Measurements from ENCODE around the gene TTLL13. TPM values are rescaled to one million over a fixed set of nuclear protein-coding genes. Genes with fewer than 3 reads are reported as not detected.

TTLL13 gene
- polyA plus RNA-seq, 1 of the 3 experiments (the other 2 are of a cell fraction) = 0.03 TPM

GRCh38 chr15:90208356-90208755 lies 41.0 kb upstream of the TTLL13 start:
- H3K4me3 ChIP-seq (ENCODE audit: low read depth in 2 of 2, low read length in 1 of 2) = no peak overlapping the region
- H4K20me1 ChIP-seq (ENCODE audit: insufficient read depth) = 0 out of 2 replicates have a peak, but pooled peaks cover 4% of the 10 kb centered on the region
- no peak overlapping the region for H3K9ac ChIP-seq
- peaks cover 9 to 62% of the 10 kb centered on the region in 2 experiments; a peak in 3 of 4 replicates for H3K4me1 ChIP-seq (ENCODE audit: control insufficient read depth in 1 of 2, insufficient read depth in 2 of 2, low read depth in 1 of 2, low read length in 1 of 2)
- H3F3A ChIP-seq (replicated peaks; ENCODE audit: insufficient read depth) = no peaks in the 10 kb centered on the region
- peaks cover 50% of the 10 kb centered on the region; the same call in 1 of the 2 replicates for H3K79me2 ChIP-seq (ENCODE audit: insufficient read depth)
- H3K4me2 ChIP-seq = no peak overlapping the region
- no peaks in the 10 kb centered on the region for H3K27me3 ChIP-seq (ENCODE audit: insufficient read depth)
- POLR2A ChIA-PET = no interaction called here
- CTCF ChIA-PET = interaction anchor here (0.8 to 9.0 kb wide), 3 partner anchors 8 to 13 kb away, joined by 3 to 74 read pairs (median 3); no protein-coding TSS in a partner anchor
- no peak for DNase-seq
- TF ChIP-seq NFIC (IDR thresholded peaks at IDR 0.05; ENCODE audit: borderline replicate concordance) (no peak), MEF2A (IDR thresholded peaks at IDR 0.05; ENCODE audit: borderline replicate concordance, low read depth) (no peak), MXI1 (IDR thresholded peaks at IDR 0.05; ENCODE audit: low read depth, low read length) (no peak), EP300 (IDR thresholded peaks at IDR 0.05; ENCODE audit: borderline replicate concordance in 1 of 2, low read depth in 1 of 2, low read length in 1 of 2) (no peak), YY1 (IDR thresholded peaks at IDR 0.05; ENCODE audit: low read depth) (no peak), SMC3 (IDR thresholded peaks at IDR 0.05; ENCODE audit: low read depth, low read length) (no peak), FOSL2 (IDR thresholded peaks at IDR 0.05; ENCODE audit: borderline replicate concordance, low read depth) (no peak), RXRA (IDR thresholded peaks at IDR 0.05; ENCODE audit: borderline replicate concordance, low read depth) (no peak), GABPA (IDR thresholded peaks at IDR 0.05; ENCODE audit: low read depth) (no peak), USF1 (IDR thresholded peaks at IDR 0.05; ENCODE audit: borderline replicate concordance, low read depth) (no peak), PBX3 (IDR thresholded peaks at IDR 0.05) (no peak), EZH2phosphoT487 (IDR thresholded peaks at IDR 0.05; ENCODE audit: borderline replicate concordance, low read depth) (no peak), SIN3A (IDR thresholded peaks at IDR 0.05; ENCODE audit: borderline replicate concordance, low read depth, low read length) (no peak), MAX (IDR thresholded peaks at IDR 0.05; ENCODE audit: low read depth) (no peak)
- no peak overlapping the region for H3K27ac ChIP-seq (ENCODE audit: low read depth in 2 of 2, low read length in 1 of 2)
- no peaks in the 10 kb centered on the region for H3K9me3 ChIP-seq
- H3K36me3 ChIP-seq (replicated peaks in 1 of 2; ENCODE audit: control insufficient read depth in 1 of 2, insufficient read depth in 2 of 2, low read length in 1 of 2) = peaks cover 3 to 11% of the 10 kb centered on the region in 2 experiments
- no peak overlapping the region for H2AFZ ChIP-seq (ENCODE audit: low read depth)
- 93% methylated on average over 6 of the region's 6 CpGs for WGBS (ENCODE audit: low lambda C conversion rate)
- no peaks in the 10 kb centered on the region for H3K9me2 ChIP-seq

GRCh38 chr15:90209591-90209990 lies 39.8 kb upstream of the TTLL13 start:
- peaks cover 9 to 54% of the 10 kb centered on the region in 2 experiments; a peak in 3 of 4 replicates for H3K4me1 ChIP-seq (ENCODE audit: control insufficient read depth in 1 of 2, insufficient read depth in 2 of 2, low read depth in 1 of 2, low read length in 1 of 2)
- H3K79me2 ChIP-seq (ENCODE audit: insufficient read depth) = peaks cover 43% of the 10 kb centered on the region; the same call in 1 of the 2 replicates
- no peak overlapping the region for H3K4me2 ChIP-seq
- no peaks in the 10 kb centered on the region for H4K20me1 ChIP-seq (ENCODE audit: insufficient read depth)
- H3F3A ChIP-seq (replicated peaks; ENCODE audit: insufficient read depth) = no peaks in the 10 kb centered on the region
- no peak overlapping the region for H2AFZ ChIP-seq (ENCODE audit: low read depth)
- 84% methylated on average over 9 of the region's 9 CpGs for WGBS (ENCODE audit: low lambda C conversion rate)
- peaks cover 4 to 11% of the 10 kb centered on the region in 2 experiments for H3K36me3 ChIP-seq (replicated peaks in 1 of 2; ENCODE audit: control insufficient read depth in 1 of 2, insufficient read depth in 2 of 2, low read length in 1 of 2)
- TF ChIP-seq NFIC (IDR thresholded peaks at IDR 0.05; ENCODE audit: borderline replicate concordance) (no peak), PBX3 (IDR thresholded peaks at IDR 0.05) (no peak), RXRA (IDR thresholded peaks at IDR 0.05; ENCODE audit: borderline replicate concordance, low read depth) (no peak), MEF2A (IDR thresholded peaks at IDR 0.05; ENCODE audit: borderline replicate concordance, low read depth) (no peak), RFX5 (IDR thresholded peaks at IDR 0.05; ENCODE audit: low read length) (no peak), POLR2AphosphoS5 (IDR thresholded peaks at IDR 0.05; ENCODE audit: low read depth, low read length) (no peak), CHD2 (IDR thresholded peaks at IDR 0.05; ENCODE audit: low read length, partially characterized antibody) (no peak), IRF3 (IDR thresholded peaks at IDR 0.05; ENCODE audit: low read depth, low read length) (no peak), SMC3 (IDR thresholded peaks at IDR 0.05; ENCODE audit: low read depth, low read length) (no peak)
- CTCF ChIA-PET = interaction anchor here (0.8 kb wide), 1 partner anchor 9 kb away, joined by 5 read pairs; no protein-coding TSS in a partner anchor
- no peaks in the 10 kb centered on the region for H3K9me3 ChIP-seq
- H3K9me2 ChIP-seq = no peaks in the 10 kb centered on the region
- POLR2A ChIA-PET = no interaction called here
- H3K9ac ChIP-seq = no peak overlapping the region
- H3K27ac ChIP-seq (ENCODE audit: low read depth in 2 of 2, low read length in 1 of 2) = no peak overlapping the region; a peak in 1 of 4 replicates
- no peak for DNase-seq
- H3K27me3 ChIP-seq (ENCODE audit: insufficient read depth) = no peaks in the 10 kb centered on the region
- no peak overlapping the region for H3K4me3 ChIP-seq (ENCODE audit: low read depth in 2 of 2, low read length in 1 of 2)
